ENCODE data around the gene TMCC1.

- TF ChIP-seq SIN3A (IDR thresholded peaks at IDR 0.05; ENCODE audit: borderline replicate concordance, insufficient read depth, low read length) (no peak), POLR2AphosphoS5 (IDR thresholded peaks at IDR 0.05; ENCODE audit: low read depth, low read length) (no peak; the same call in 1 of the 2 replicates)
Measured at GRCh38 chr3:129893581-129894070, at the start of gene TMCC1.
